GM13977 (cell line): ENCODE measurements around the gene CIC.
A peak's percentile ranks its signal among the peaks of the same experiment; 100 is the strongest.

ENCODE experiments used
- DNase-seq: peaks from one replicate; pipeline ENCODE4 v3.0.0; 2012; ENCODE audit warnings: low spot score
- CTCF ChIP-seq: IDR thresholded peaks from 2 replicates; pipeline ENCODE4 v1.5.1; 2012; ENCODE audit warnings: mild to moderate bottlenecking, control low read depth; ENCODE audit not compliant: insufficient read depth; ENCODE audit errors: extremely low read depth, missing control alignments
- in situ Hi-C: fragments of 300-500 bp; cut with MboI; formaldehyde crosslinking; loops from one replicate; pipeline ENCODE4 v1.12.0; 2022; ENCODE audit warnings: low sequenced_read_pairs, low pct_unique_long_range_greater_than_20kb, mixed read lengths, inconsistent platforms; ENCODE audit not compliant: unreplicated experiment

CIC gene

DNA sequence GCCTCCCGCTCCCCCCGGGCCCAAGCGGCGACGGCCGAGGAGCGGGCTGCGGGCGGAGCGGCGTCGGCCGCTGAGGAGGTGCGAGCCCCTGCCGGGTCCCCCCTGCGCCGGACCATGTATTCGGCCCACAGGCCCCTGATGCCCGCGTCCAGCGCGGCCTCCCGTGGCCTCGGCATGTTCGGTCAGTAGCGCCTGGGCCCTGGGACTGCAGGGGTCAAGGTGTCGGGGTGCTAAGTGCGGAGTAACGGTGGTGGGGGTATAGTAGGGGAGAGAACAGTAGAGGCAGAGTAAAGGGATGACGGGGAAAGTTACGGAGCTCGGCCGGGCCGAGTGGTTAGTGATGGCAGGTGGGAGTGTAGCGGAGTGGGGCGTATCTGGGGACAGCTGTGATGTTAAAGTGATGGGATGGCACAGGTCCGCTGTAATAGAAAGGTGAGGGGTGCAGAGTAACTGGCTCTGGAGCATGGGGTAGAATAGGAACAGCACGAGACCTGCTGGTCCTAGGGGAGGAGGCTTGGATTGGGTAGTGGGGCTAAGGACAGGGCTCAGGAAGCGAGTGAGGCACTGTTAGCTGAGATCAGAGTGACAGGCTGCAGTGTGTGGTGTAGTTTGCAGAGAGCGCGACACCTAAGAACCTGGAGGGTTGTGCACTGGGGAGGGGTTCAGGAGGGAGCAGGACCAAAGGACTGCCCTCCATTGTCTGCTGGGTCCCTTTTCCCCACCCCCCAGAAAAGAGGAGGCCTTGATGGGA is 15.7 kb downstream of the CIC start:
- TF ChIP-seq CTCF, result no peak
- in situ Hi-C loops, result loop anchor here (25.0 kb wide), 1 partner anchor 172 kb away; no protein-coding TSS in a partner anchor
- DNase-seq, result no peak

DNA sequence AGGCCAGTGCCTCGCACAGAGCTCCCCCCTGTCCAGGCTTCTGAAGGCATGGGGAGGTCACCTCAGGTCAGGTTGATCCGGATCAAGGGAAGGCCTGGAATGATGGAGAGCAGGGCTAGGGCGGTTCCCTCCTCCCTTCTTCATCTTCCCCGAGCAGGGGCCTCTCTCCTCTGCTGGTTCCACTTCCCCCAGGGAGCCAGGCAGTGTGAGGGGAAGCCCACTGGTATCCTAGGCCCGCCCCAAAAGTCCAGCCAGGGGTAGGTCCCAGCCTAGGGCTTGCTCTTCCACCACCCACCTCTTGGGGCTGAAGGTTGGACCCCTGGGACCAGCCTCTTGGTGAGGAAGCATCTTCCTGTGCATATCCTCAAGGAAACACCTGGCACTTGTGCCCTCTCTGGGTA is 16.5 kb downstream of the CIC start:
- no peak for TF ChIP-seq CTCF
- DNase-seq, result no peak
- in situ Hi-C loops, result loop anchor here (25.0 kb wide), 1 partner anchor 173 kb away; no protein-coding TSS in a partner anchor

- no peak for DNase-seq
- TF ChIP-seq CTCF, result no peak
- in situ Hi-C loops, result loop anchor here (25.0 kb wide), 1 partner anchor 174 kb away; no protein-coding TSS in a partner anchor
Observed at GRCh38 chr19:42285988-42286348, 16.9 kb downstream of the CIC start.

DNA sequence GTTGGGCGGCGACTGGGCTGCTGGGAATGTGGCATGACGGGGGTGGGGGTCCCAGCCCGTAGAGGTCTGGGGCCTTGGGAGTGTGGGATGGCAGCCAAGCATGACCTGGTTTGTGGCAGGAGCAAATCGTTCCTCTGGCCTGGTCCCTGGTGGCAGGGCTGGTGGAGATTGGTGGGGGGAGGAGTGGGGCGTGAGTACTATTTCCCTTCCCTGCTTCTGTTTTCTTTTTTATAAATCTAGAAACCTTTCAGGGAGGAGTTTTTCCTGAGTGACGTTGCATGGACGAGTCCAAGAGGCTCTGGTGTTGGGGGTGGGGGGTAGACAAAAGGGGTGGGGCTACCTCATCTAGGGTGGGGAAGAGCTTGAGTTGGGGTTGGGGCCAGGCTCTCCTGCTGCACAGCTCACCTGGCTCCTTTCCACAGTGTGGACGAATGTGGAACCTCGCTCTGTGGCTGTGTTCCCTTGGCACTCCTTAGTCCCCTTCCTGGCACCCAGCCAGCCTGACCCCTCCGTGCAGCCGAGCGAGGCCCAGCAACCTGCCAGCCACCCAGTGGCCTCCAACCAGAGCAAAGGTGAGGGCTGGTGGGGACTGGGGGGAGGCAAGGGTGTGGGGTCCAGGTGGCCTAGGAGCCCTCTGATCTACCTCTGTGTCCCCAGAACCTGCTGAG is 17.4 kb downstream of the CIC start:
- no peak for TF ChIP-seq CTCF
- in situ Hi-C loops, result loop anchor here (25.0 kb wide), 1 partner anchor 174 kb away; no protein-coding TSS in a partner anchor
- peak; percentile 55 for DNase-seq

DNA sequence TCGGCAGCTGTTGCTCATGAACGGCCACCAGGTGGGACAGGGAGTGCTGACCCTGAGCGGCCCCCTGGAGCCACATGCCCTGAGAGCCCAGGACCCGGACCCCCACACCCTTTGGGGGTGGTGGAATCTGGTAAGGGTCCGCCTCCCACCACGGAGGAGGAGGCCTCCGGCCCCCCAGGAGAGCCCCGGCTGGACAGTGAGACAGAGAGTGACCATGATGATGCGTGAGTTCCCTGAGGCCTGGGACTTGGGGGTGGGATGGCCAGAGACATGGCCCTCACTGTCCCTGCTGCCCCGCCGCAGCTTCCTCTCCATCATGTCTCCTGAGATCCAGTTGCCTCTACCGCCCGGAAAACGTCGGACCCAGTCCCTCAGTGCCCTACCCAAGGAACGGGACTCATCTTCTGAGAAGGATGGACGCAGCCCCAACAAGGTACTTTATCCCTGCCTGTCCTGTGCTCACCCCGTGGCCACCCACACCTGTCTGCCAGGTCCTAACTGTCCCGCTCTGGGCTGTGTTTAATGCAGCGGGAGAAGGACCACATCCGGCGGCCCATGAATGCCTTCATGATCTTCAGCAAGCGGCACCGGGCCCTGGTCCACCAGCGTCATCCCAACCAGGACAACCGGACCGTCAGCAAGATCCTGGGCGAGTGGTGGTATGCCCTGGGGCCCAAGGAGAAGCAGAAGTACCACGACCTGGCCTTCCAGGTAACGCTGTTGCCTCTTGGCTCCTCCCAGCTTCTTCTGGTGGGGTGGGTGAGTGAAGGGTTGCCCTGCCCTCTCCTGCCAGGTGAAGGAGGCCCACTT is 18.2 kb downstream of the CIC start:
- in situ Hi-C loops, result loop anchor here (25.0 kb wide), 1 partner anchor 175 kb away; no protein-coding TSS in a partner anchor
- TF ChIP-seq CTCF, result no peak
- no peak for DNase-seq

GRCh38 chr19:42287827-42288107 is 18.7 kb downstream of the CIC start:
- in situ Hi-C loops, result loop anchor here (25.0 kb wide), 1 partner anchor 175 kb away; no protein-coding TSS in a partner anchor
- no peak for TF ChIP-seq CTCF
- no peak for DNase-seq
